Stimulated activated CD4-positive, alpha-beta T cell treated with anti-CD3 and anti-CD28 coated beads, Interleukin-4, amount 100 ng/mL, for 24 hours (primary cell): ENCODE measurements around the gene PAH.
"Not testable (repeated sequence)": the region's sequence is repeated elsewhere in the genome, so short reads cannot be mapped to it uniquely, and the experiment has no call there.

Experiments
- DNase-seq: peaks from one replicate; pipeline ENCODE4 v3.0.0-alpha.2; 2020

The PAH gene

DNA sequence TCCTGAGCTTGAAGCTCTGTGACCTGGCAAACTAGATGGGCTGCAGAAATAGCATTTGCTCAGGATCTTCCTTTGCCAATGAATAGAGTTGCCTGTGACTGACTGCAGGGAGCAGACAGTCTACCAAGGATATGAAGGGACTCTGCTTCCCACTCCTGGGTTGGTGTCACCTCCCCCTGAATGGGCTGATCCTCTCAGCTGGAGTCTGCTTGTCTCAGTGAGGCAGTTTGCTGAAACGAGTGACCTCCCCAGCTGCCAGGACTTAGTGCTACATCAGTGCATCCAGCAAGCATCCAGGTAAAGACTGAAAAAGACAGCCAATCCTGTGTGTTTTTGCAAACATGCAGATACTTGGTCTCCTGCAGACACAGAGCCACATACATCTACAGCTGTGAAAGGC, 28.5 kb downstream of the PAH start:
- DNase-seq, result no peak

- no peak for DNase-seq
These were observed 31.8 kb downstream of the PAH start for GRCh38 chr12:102885043-102885932.

GRCh38 chr12:102883204-102883799, 33.7 kb downstream of the PAH start:
- DNase-seq, result peak; percentile 23

GRCh38 chr12:102880783-102881182, 36.3 kb downstream of the PAH start:
- no peak for DNase-seq

DNA sequence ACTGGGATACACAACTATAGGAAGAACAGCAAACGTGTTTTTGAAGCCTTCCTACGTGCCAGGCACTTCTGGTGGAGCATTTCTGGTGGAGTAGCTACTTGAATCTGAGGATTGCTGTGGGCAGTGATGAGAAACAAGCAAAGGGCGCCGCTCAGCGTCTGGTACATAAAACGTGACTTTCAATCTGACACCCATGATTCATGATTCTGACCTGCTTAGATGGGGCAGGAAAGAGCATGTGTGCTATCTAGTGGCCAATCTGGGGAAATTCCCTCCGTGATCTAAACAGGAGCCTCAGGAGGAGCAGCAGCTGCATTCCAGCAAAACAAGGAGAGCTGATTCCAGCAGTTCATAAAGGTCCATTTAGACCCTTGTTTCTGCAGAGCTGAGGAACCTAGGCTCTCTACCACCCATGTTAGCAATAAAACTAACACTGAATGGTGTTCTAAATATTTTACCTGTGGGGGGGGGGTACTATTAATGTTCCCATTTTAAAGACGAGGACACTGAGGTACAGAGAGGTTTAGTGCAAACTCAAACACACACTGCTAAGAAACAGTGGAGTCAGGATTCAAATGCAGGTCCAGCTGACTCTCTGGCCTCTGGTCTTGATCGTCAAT, 37.8 kb downstream of the PAH start:
- peak; percentile 10 for DNase-seq

GRCh38 chr12:102876883-102877282, 40.2 kb downstream of the PAH start:
- DNase-seq, result no peak

- DNase-seq, result no peak
These were observed 42.2 kb downstream of the PAH start for GRCh38 chr12:102874819-102875218.

GRCh38 chr12:102873077-102873476, 44.0 kb downstream of the PAH start:
- no peak for DNase-seq

- DNase-seq, result no peak
These were observed 46.0 kb downstream of the PAH start for GRCh38 chr12:102871014-102871413.

DNA sequence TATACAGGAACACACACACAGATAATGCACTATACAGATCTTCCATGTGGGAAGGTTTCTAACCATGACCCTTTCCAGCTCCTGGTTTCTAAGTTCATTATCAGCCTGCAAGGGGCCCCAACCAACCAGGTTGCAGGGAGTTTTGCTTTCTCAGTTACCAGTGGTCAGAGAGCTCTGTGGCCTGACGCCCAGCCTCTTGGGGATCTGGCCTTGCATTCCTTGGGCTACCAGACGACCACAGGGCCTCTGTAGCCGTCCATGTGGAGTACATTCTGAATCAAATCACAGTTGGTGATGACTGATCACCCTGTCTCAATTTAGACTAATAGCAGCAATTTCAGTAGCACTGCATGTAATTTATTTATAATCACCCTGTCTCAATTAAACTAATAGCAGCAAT, 47.5 kb downstream of the PAH start:
- DNase-seq, result no peak

DNA sequence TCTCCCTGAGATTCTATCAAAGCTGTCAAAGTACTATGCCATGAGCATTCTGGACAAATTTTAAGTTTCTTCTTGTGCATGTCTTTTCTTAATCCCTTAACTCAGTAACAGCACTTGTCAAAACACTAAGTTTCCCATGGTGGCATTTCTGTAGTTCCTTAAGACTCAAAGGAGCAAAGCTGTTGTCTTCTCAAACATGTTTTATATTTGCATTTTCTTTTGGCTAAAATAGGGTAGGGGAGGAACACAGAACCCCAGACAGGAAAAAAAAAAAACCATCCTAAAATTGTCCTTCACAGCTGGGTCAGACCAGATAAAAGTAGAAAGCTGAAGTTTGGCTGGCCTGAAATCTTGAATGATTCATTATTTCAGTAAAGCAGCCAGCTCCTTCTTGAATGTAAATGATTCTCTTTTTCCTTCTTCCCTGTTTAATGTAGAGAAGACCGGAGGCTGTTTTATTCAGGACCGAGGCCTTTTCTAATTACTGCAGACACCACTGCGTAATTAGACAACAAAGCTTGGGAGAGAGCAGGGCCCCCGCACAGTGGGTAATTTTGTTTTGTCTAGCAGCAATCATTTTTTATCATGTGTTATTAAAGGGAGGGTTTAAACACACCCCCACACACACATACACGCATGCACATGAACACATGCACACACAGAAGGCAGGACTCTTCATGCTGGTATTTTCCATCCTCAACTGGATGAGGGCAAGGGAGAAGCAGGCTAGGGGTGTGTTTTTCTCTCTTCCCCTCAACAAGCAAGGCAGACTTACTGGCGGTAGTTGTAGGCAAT, 51.0 kb downstream of the PAH start:
- no peak for DNase-seq

DNA sequence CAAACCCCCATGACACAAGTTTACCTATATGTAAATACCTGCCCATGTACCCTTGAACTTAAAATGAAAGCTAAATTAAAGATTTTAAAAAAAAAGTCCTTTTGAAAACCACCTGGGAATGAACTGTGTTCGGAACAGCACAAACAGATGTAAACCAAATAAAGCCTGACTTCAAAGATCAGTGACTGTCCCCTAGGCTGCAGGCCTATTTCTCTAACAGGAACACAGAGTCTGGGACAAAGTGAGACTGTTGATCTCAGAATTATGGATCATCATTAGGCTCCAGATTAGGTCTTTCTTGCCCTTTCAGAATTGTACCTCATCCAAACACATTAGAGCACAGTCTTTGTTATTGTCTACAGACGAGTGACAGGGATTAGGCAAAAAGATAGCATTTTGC, 54.6 kb downstream of the PAH start:
- DNase-seq, result no peak

DNA sequence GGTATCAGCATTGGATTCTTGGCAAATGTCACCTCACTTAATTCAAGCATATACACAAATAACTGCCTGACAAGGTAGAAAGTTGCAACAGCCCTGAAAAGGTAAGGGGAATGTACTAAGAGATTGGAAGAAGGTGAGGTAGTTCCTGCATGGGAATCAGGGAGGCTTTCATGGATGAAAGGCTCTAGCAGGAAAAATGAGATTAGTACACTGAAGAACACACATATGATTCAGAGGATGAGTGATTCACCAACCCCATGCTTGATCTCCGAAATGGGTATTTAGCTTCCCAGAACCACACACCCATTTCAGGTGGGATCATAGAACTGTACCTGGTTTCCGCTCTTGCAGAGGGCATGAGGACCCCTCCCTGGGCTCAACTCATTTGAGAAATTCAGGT, 65.8 kb downstream of the PAH start:
- no peak for DNase-seq

DNA sequence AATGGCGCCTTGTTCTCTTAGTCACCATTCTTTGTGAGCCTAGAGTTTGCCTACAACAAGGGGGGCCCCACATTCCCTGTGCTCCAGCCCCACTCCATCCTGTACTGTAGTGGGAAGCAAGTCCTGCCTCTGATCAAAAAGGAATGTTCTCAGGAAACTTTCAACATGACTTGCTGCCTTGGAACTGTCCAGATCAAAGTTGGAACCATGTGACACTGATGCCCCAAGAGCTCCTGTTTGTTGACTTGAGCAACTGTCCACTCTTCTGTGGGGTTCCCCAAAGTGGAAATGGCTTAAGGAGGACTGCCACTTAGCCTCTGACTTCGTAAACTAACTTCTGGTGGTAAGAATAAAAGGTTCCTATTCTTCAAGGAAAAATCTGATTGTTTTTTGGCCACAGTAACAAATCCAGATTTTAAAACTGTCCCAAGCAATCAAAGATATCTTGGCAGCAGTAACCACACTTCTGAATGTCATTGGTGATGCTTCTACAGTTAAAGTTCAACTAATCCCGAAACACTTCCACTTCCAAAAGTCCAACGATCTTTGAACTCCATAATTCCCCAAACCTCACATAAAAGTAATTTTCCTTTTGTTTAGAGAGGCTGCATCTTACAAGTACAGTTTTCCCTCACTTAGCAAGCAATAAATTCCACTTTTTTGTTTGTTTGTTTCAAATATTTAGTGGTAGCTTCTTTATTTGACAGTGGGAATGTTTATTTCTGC, 67.2 kb downstream of the PAH start:
- DNase-seq, result no peak

DNA sequence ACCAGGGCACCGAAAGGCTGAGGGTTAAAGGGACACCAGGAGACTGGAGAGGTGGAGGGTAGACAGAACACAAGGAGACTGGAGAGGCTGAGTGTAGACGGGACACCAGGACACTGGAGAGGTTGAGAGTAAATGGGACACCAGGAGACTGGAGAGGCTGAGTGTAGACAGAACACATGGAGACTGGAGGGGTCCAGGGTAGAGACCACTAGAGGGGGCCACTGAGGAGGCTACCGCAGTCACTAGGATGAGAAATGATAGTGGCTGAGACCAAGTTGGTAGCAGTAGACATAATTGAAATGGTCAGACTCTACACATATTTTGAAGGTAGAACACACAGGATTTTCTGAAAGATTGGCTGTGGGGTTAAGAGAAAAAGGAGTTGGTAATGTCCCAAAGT, 68.2 kb downstream of the PAH start:
- DNase-seq, result no peak

DNA sequence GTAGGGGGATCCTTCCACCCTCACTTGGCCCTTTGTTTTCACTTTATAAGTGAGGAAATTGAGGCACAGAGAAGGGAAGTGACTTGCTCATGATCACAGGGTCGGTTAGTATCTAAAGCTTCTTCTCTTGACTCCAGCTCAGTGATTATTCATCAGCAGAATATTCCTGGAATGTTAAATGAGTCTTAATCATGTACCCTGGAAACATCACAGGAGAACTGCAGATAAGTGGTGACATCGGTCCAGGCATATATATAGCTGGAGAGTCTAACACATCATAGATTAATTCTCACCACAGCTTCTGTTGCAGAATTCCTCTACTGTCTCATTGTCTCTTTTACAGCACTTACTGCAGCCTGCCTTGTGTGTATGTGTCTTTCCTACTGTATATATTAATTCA, 69.9 kb downstream of the PAH start:
- no peak for DNase-seq

DNA sequence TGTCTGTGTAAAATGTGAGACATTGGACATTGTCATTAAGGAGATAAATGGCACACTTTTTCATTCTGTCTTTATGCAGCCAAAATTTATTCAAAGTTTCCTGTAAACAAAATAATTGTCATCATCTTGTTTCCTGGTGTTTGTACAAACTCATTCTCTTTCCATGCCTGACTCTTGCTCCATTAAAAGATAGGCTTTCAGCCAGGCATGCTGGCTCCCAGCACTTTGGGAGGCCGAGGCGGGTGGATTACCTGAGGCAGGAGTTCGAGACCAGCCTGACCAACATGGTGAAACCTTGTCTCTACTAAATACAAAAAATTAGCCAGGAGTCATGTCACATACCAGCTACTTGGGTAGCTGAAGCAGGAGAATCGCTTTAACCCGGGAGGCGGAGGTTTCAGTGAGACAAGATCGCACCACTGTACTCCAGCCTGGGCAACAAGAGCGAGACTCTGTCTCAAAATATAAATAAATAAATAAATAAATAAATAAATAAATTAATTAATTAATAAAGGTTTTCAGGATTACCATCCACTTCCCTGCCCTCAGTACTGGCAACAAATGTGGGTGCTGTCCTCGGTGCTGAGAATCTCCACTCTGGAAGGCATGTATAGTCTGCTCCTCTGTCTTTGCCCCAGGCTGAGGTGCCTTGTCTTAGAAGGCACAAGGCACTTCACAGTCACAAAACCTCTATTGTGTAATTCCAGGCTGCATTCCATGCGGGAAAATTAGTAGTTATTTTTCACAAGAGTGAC, 83.2 kb downstream of the PAH start:
- DNase-seq, result no peak

DNA sequence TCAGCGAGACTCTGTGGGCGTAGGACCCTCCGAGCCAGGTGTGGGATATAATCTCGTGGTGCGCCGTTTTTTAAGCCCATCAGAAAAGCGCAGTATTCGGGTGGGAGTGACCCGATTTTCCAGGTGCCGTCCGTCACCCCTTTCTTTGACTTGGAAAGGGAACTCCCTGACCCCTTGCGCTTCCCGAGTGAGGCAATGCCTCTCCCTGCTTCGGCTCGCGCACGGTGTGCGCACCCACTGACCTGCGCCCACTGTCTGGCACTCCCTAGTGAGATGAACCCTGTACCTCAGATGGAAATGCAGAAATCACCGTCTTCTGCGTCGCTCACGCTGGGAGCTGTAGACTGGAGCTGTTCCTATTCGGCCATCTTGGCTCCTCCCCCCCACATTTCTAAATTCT, 84.2 kb downstream of the PAH start:
- not testable (repeated sequence) for DNase-seq

GRCh38 chr12:102824218-102824835, 92.7 kb downstream of the PAH start:
- DNase-seq, result no peak

DNA sequence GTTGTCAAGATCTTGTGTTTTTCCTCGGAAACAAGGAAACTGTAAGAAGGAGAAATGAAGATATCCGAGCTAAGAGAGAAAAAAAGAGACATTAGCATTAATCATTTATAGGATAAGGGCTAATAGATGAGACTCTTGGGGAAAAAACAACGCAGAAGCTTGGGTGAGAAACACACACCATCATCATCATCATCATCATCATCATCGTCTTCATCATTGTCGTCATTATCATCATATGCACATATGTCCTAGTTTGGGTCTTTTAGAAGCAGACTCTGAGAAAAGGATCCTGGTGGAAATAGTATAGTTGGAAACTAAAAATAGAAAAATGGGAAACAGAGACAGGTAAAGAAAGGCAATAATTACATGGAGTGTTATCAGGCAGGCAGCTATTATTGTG, 95.9 kb downstream of the PAH start:
- DNase-seq, result no peak

- DNase-seq, result no peak
These were observed 100.1 kb downstream of the PAH start for GRCh38 chr12:102816816-102817434.
